SJSA1 (cell line): ENCODE results near the gene ZNF440. TPM values are rescaled to one million over a fixed set of nuclear protein-coding genes. Genes with fewer than 3 reads are reported as not detected.
"Not testable (repeated sequence)": the region's sequence is repeated elsewhere in the genome, so short reads cannot be mapped to it uniquely, and the experiment has no call there.

ENCODE experiments used
- DNase-seq, 2 experiments: peaks; one replicate each; pipeline ENCODE4 v3.0.0-alpha.2; 2015 to 2020; ENCODE audit warnings: low spot score in 2 of 2, low read depth in 1 of 2
- H3K27ac ChIP-seq: fragments of 250-450 bp; sonication (Bioruptor Pico); 2 replicates; pipeline ENCODE4 v1.5.1; 2020; ENCODE audit warnings: mild to moderate bottlenecking, moderate library complexity
- H3K27me3 ChIP-seq: fragments of 250-450 bp; sonication (Bioruptor Pico); replicated peaks from 2 replicates; pipeline ENCODE4 v1.5.1; 2020; ENCODE audit warnings: mild to moderate bottlenecking, moderate library complexity
- H3K36me3 ChIP-seq: fragments of 250-450 bp; sonication (Bioruptor Pico); 2 replicates; pipeline ENCODE4 v1.5.1; 2020; ENCODE audit warnings: mild to moderate bottlenecking
- H3K4me1 ChIP-seq: fragments of 250-450 bp; sonication (Bioruptor Pico); replicated peaks from 2 replicates; pipeline ENCODE4 v1.6.1; 2021; ENCODE audit warnings: mild to moderate bottlenecking
- H3K4me3 ChIP-seq: fragments of 250-450 bp; sonication (Bioruptor Pico); 2 replicates; pipeline ENCODE4 v1.5.1; 2020; ENCODE audit warnings: mild to moderate bottlenecking
- H3K9me3 ChIP-seq: fragments of 250-450 bp; sonication (Bioruptor Pico); replicated peaks from 2 replicates; pipeline ENCODE4 v1.5.1; 2020; ENCODE audit warnings: mild to moderate bottlenecking
- total RNA-seq: library from RNA; depleted of rRNA; stranded (reverse); fragments of >200 nt; shearing (Covaris generic); gene quantifications from 2 replicates; pipeline ENCODE4 v1.2.3, GENCODE V29; 2014

ZNF440 gene
- total RNA-seq, 1 experiment from 2014 or later, result 7.8 TPM

DNA sequence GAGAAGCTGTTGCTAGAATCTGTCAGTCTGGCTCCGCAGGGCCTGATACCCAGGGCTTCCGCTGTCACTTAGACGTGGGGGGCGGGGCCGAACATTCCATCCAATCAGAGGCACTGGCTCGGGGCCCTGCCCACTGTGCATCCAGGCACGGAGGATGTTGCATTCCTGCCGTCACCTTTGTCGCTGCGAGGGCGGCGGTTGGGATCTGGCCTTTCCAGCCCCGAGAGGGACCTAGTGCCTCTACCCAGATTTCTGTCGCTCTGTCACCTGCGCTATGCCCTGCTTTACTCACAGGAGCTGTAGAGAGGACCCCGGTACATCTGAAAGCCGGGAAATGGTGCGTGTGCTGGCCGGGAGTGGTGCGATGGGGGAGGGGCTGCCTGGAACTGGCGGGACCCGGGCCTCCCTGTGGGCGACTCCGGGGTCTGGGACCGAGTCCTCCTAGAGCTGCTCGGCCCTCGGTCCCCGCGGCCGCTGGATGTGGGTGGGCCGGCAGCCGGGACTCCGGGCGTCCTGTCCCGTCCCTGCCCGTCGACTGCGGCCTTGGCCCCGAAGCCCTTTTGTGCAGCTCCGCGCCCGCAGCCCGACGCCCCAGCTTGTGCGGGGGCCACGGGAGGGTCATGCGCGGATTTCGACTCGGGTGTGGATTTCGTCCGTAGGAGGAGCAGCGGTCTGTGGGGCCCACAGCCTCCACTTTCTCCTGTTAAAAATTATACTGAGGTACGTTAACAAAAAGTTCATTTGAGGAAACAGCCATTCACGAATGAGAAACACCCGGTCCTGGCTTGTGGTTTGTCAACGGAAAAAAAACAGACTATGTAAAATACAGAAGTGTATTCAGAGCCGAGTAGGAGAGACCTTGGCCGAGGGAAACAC, 34.8 kb downstream of the ZNF440 start, which contains the start of gene ZNF439:
Gene ZNF439 (plus strand): TSS at position 133 of the 876 bp plus-strand sequence. CDS start 142 bp downstream, at position 275.
- Histone ChIP-seq H3K9me3 (peaks cover 3% of the 10 kb centered on the region; the same call in 1 of the 2 replicates), H3K4me1 (0 out of 2 replicates have a peak, but pooled peaks cover 3% of the 10 kb centered on the region), H3K27ac (no peak within 1 kb of the TSS), H3K36me3 (no peaks in the 10 kb centered on the region), H3K27me3 (no peaks in the 10 kb centered on the region), H3K4me3 (peak within 1 kb of the TSS; percentile 39)
- DNase-seq, result peak; percentile 23 to 62

- H3K27ac ChIP-seq, H3K9me3 ChIP-seq, H3K4me3 ChIP-seq, H3K27me3 ChIP-seq, DNase-seq, H3K4me1 ChIP-seq, H3K36me3 ChIP-seq: not testable (repeated sequence)
Observed at GRCh38 chr19:11850289-11850688, 36.2 kb downstream of the ZNF440 start.

- H3K27me3 ChIP-seq, result no peaks in the 10 kb centered on the region
- H3K9me3 ChIP-seq, result peaks cover 3% of the 10 kb centered on the region
- H3K4me1 ChIP-seq, result 0 out of 2 replicates have a peak, but pooled peaks cover 3% of the 10 kb centered on the region
- no peak overlapping the region for H3K4me3 ChIP-seq
- H3K36me3 ChIP-seq, result no peaks in the 10 kb centered on the region
- DNase-seq, result no peak
- H3K27ac ChIP-seq, result no peak overlapping the region
Observed at GRCh38 chr19:11853358-11853757, 39.3 kb downstream of the ZNF440 start.

- no peaks in the 10 kb centered on the region for H3K4me1 ChIP-seq
- H3K4me3 ChIP-seq, result no peak overlapping the region
- H3K36me3 ChIP-seq, result no peaks in the 10 kb centered on the region
- no peaks in the 10 kb centered on the region for H3K27me3 ChIP-seq
- no peak for DNase-seq
- H3K27ac ChIP-seq, result no peak overlapping the region
- H3K9me3 ChIP-seq, result peaks cover 3% of the 10 kb centered on the region
Observed at GRCh38 chr19:11856596-11857250, 42.6 kb downstream of the ZNF440 start.

DNA sequence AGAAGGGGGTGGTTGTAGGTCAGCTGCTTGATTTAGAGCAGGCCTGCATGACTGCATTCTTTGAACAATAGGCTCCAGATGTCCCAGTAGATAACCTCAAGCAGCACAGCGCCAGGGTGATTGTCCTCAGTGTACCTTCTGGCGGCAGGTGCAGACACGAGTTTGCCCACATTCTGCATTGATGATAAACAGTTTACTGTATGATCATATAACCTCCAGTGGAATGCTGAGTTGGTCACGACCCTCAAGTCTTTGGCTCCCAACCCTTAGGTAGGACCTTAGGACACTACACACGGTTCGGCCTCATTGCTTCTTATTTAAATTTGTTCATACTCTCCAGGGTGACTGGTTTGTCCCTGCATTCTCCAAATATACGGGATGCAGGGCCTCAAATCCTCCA, 46.6 kb downstream of the ZNF440 start:
- Histone ChIP-seq H3K27me3 (no peaks in the 10 kb centered on the region), H3K36me3 (no peaks in the 10 kb centered on the region), H3K4me3 (no peak overlapping the region), H3K9me3 (peaks cover 3% of the 10 kb centered on the region; the same call in 1 of the 2 replicates), H3K4me1 (no peaks in the 10 kb centered on the region), H3K27ac (no peak overlapping the region)
- no peak for DNase-seq

DNA sequence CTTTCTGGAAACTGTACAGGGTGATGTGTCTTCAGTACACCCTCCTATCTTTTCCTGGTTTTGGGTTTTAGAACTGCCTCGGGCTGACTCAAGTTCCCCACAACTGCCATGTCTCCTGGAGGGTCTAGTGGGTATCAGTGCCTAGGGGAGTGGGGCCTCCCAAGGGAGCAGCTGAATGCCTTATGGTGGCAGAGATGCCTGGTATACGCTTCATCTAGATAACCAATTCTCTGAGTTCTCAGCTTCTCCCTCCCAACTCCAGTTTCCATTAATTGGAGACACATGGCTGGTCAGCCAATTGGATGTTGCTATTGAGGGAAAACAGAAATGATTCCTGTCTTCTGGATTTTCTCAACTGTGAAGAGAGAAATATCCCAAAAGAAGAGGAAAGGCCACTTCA, 47.2 kb downstream of the ZNF440 start:
- no peak for DNase-seq

GRCh38 chr19:11867766-11868165, 53.7 kb downstream of the ZNF440 start:
- not testable (repeated sequence) for H3K36me3 ChIP-seq, H3K27ac ChIP-seq, H3K4me3 ChIP-seq, H3K27me3 ChIP-seq, DNase-seq, H3K4me1 ChIP-seq, H3K9me3 ChIP-seq

More for the DNA sequence above, 47.2 kb downstream of the ZNF440 start:
- Histone ChIP-seq H3K36me3 (no peaks in the 10 kb centered on the region), H3K4me1 (no peaks in the 10 kb centered on the region), H3K27ac (no peak overlapping the region), H3K4me3 (no peak overlapping the region), H3K27me3 (no peaks in the 10 kb centered on the region), H3K9me3 (peaks cover 3% of the 10 kb centered on the region; the same call in 1 of the 2 replicates)

- Histone ChIP-seq H3K4me1 (no peaks in the 10 kb centered on the region), H3K36me3 (no peaks in the 10 kb centered on the region), H3K27me3 (no peaks in the 10 kb centered on the region), H3K9me3 (peaks cover 7% of the 10 kb centered on the region), H3K27ac (no peak overlapping the region), H3K4me3 (no peak overlapping the region)
- DNase-seq, result no peak
Observed at GRCh38 chr19:11868188-11868587, 54.1 kb downstream of the ZNF440 start.

DNA sequence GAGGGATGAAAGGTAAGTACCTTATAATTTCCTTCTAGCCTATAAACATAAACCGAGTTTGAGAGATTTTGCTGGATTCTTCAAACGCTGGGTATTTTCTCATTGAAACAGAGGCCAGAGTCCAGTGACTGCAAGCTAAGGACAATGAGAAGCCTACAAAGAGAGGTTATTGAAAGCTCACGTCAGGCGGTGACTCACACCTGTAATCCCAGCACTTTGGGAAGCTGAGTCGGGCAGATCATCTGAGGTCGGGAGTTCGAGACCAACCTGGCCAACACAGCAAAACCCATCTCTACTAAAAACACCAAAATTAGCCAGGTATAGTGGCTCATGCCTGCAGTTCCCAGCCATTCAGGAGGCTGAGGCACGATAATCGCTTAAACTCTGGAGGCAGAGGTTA, 58.6 kb downstream of the ZNF440 start:
- Histone ChIP-seq H3K36me3 (no peaks in the 10 kb centered on the region), H3K4me3 (no peak overlapping the region), H3K4me1 (no peaks in the 10 kb centered on the region), H3K27ac (no peak overlapping the region), H3K9me3 (peaks cover 4% of the 10 kb centered on the region; the same call in 1 of the 2 replicates), H3K27me3 (no peaks in the 10 kb centered on the region)
- no peak for DNase-seq

GRCh38 chr19:11873762-11874161, 59.7 kb downstream of the ZNF440 start:
- Histone ChIP-seq H3K4me1 (no peaks in the 10 kb centered on the region), H3K27me3 (no peaks in the 10 kb centered on the region), H3K36me3 (no peaks in the 10 kb centered on the region), H3K9me3 (0 out of 2 replicates have a peak, but pooled peaks cover 4% of the 10 kb centered on the region), H3K4me3 (no peak overlapping the region), H3K27ac (no peak overlapping the region)
- no peak for DNase-seq

DNA sequence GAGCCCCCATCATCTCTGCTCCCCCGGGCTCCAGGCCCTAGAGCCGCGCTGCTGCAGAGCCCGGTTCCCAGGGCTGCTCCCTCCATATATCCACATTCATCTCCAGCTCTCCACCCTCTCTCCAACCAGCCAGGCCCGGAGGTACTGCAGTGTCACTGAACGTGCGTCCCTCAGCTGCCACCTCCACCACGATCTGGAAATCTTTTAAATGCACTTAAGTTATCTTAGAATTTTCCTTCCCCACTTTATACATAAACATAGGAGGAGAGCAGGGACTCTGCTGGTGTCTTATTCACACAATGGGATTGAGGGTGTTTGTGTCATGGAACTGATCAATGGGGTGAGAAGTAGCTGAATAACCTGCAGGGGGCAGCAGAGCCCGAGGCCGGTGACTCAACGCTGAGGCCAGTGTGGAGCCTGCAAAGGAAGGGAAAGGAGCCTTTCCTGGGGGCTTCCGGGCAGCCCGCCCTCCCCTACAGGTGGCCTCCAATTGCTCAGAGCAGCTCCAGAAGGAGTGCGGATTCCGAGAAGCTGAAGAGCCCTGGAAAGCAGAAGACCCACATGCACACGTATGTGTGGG, 65.7 kb downstream of the ZNF440 start:
- not testable (repeated sequence) for DNase-seq

GRCh38 chr19:11880598-11880997, 66.5 kb downstream of the ZNF440 start:
- Histone ChIP-seq H3K4me3 (no peak overlapping the region), H3K27ac (no peak overlapping the region), H3K4me1 (no peaks in the 10 kb centered on the region), H3K36me3 (no peaks in the 10 kb centered on the region), H3K9me3 (no peaks in the 10 kb centered on the region), H3K27me3 (no peaks in the 10 kb centered on the region)
- DNase-seq, result no peak

More for the DNA sequence above, 65.7 kb downstream of the ZNF440 start:
- not testable (repeated sequence) for H3K27ac ChIP-seq, H3K36me3 ChIP-seq, H3K4me3 ChIP-seq, H3K4me1 ChIP-seq, H3K27me3 ChIP-seq, H3K9me3 ChIP-seq

GRCh38 chr19:11881151-11881800, 67.2 kb downstream of the ZNF440 start:
- H3K27ac ChIP-seq, result no peak overlapping the region
- no peaks in the 10 kb centered on the region for H3K36me3 ChIP-seq
- DNase-seq, result peak in 1 of 2 experiments; percentile 26
- H3K27me3 ChIP-seq, result no peaks in the 10 kb centered on the region
- H3K9me3 ChIP-seq, result no peaks in the 10 kb centered on the region
- no peaks in the 10 kb centered on the region for H3K4me1 ChIP-seq
- H3K4me3 ChIP-seq, result no peak overlapping the region
